DND-41 (cell line): Measurements from ENCODE around the gene NPNT.

Experiments used
- ATAC-seq: fragments of 200-7000 bp; cut with Tn5 transposase; 3 replicates; pipeline ENCODE4 v1.9.1; 2021; ENCODE audit warnings: low read depth; ENCODE audit not compliant: insufficient read depth
- DNase-seq: peaks from one replicate; pipeline ENCODE4 v3.0.0-alpha.2; 2020
- H2AFZ ChIP-seq: 2 replicates; pipeline ENCODE4 v1.6.0; 2012; ENCODE audit warnings: low read depth, low read length
- H3K27ac ChIP-seq: 2 replicates; pipeline ENCODE4 v1.5.1; 2012; ENCODE audit warnings: low read length, inconsistent platforms
- H3K27me3 ChIP-seq: fragments of 200-600 bp; sonication (generic); 2 replicates; pipeline ENCODE4 v1.6.0; 2012; ENCODE audit warnings: low read length, mild to moderate bottlenecking, inconsistent platforms; ENCODE audit not compliant: insufficient read depth, poor library complexity
- H3K36me3 ChIP-seq: 2 replicates; pipeline ENCODE4 v1.5.1; 2012; ENCODE audit warnings: low read length, inconsistent platforms; ENCODE audit not compliant: insufficient read depth
- H3K4me1 ChIP-seq: 2 replicates; pipeline ENCODE4 v1.5.1; 2012; ENCODE audit warnings: mild to moderate bottlenecking, low read length; ENCODE audit not compliant: insufficient read depth
- H3K4me2 ChIP-seq: 2 replicates; pipeline ENCODE4 v1.6.0; 2012; ENCODE audit warnings: mild to moderate bottlenecking, moderate library complexity, low read length, inconsistent platforms; ENCODE audit not compliant: insufficient read depth
- H3K4me3 ChIP-seq, 2 experiments: fragments of 200-600 bp in 1 of 2; shearing (Covaris generic) in 1 of 2; 2 replicates each; pipeline ENCODE4 v1.5.1; 2012 to 2016; ENCODE audit warnings: inconsistent platforms in 2 of 2, low read length in 2 of 2, mild to moderate bottlenecking in 2 of 2, low read depth in 1 of 2, moderate library complexity in 1 of 2
- H3K79me2 ChIP-seq: 2 replicates; pipeline ENCODE4 v1.6.0; 2012; ENCODE audit warnings: low read length, inconsistent platforms; ENCODE audit not compliant: insufficient read depth
- H3K9ac ChIP-seq: 2 replicates; pipeline ENCODE4 v1.6.0; 2012; ENCODE audit warnings: low read depth, mild to moderate bottlenecking, inconsistent platforms, low read length, moderate library complexity
- H3K9me3 ChIP-seq: 2 replicates; pipeline ENCODE4 v1.5.1; 2012; ENCODE audit warnings: low read length, moderate library complexity, mild to moderate bottlenecking, inconsistent platforms; ENCODE audit not compliant: insufficient read depth, severe bottlenecking
- H4K20me1 ChIP-seq: 2 replicates; pipeline ENCODE4 v1.6.0; 2012; ENCODE audit warnings: low read length; ENCODE audit not compliant: insufficient read depth
- EZH2 ChIP-seq: IDR thresholded peaks from 3 replicates; pipeline ENCODE4 v1.6.1; 2012; ENCODE audit warnings: borderline replicate concordance, low read depth, mild to moderate bottlenecking, moderate library complexity, low read length, inconsistent platforms; ENCODE audit not compliant: severe bottlenecking
- TF ChIP-seq, protein P1 (sequence below): IDR thresholded peaks from 2 replicates; pipeline ENCODE4 v1.5.1; 2012; ENCODE audit warnings: borderline replicate concordance, low read length, moderate library complexity, mild to moderate bottlenecking; ENCODE audit not compliant: poor library complexity, severe bottlenecking; ENCODE audit errors: extremely low read depth

Gene NPNT

DNA sequence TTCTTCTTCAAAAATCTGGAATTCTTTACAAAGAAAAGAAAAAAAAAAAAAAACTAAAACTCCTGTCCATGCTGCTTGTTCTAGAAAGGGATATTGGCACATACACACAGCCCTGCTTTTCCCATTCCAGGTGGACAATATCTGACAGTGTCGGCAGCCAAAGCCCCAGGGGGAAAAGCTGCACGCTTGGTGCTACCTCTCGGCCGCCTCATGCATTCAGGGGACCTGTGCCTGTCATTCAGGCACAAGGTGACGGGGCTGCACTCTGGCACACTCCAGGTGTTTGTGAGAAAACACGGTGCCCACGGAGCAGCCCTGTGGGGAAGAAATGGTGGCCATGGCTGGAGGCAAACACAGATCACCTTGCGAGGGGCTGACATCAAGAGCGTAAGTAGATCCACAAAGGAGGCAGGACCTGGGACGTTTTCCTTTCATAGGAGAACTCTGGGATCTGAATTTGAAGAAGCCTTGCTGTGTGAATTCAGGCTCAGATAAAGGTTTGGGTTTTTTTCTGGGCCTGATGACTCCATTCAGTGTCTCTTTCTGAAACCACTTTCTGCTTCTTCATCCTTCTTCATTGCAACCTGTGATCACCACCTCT is 71.9 kb downstream of the NPNT start:
- Histone ChIP-seq H3K9ac (no peak overlapping the region), H3K27ac (no peak overlapping the region)
- no peak for DNase-seq

DNA sequence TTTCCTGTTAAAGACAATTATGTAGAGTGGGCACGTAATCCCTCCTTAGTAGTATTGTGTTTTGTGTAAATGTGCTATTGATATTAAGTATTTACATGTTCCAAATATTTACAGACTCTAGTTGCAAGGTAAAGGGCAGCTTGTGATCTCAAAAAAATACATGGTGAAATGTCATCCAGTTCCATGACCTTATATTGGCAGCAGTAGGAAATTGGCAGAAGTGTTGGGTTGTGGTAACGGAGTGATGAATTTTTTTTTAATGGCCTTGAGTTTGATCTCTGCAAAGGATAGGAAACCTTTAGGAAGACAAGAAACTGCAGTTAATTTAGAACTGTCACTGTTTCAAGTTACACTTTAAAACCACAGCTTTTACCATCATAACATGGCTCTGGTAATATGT is 74.3 kb downstream of the NPNT start:
- Histone ChIP-seq H3K79me2 (no peaks in the 10 kb centered on the region), H4K20me1 (no peaks in the 10 kb centered on the region), H3K9me3 (no peaks in the 10 kb centered on the region), H3K27ac (no peak overlapping the region), H3K36me3 (no peaks in the 10 kb centered on the region), H2AFZ (no peak overlapping the region), H3K9ac (no peak overlapping the region), H3K4me1 (no peaks in the 10 kb centered on the region), H3K4me3 (no peak overlapping the region), H3K4me2 (no peak overlapping the region), H3K27me3 (no peaks in the 10 kb centered on the region)
- TF ChIP-seq, protein P1, sequence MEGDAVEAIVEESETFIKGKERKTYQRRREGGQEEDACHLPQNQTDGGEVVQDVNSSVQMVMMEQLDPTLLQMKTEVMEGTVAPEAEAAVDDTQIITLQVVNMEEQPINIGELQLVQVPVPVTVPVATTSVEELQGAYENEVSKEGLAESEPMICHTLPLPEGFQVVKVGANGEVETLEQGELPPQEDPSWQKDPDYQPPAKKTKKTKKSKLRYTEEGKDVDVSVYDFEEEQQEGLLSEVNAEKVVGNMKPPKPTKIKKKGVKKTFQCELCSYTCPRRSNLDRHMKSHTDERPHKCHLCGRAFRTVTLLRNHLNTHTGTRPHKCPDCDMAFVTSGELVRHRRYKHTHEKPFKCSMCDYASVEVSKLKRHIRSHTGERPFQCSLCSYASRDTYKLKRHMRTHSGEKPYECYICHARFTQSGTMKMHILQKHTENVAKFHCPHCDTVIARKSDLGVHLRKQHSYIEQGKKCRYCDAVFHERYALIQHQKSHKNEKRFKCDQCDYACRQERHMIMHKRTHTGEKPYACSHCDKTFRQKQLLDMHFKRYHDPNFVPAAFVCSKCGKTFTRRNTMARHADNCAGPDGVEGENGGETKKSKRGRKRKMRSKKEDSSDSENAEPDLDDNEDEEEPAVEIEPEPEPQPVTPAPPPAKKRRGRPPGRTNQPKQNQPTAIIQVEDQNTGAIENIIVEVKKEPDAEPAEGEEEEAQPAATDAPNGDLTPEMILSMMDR: no peak
- no peak for TF ChIP-seq EZH2
- ATAC-seq (no peak), DNase-seq (no peak)

More for the DNA sequence above, 71.9 kb downstream of the NPNT start:
- Histone ChIP-seq H3K9me3 (no peaks in the 10 kb centered on the region), H3K36me3 (no peaks in the 10 kb centered on the region), H3K4me3 (no peak overlapping the region), H3K4me2 (no peak overlapping the region), H3K79me2 (no peaks in the 10 kb centered on the region), H2AFZ (no peak overlapping the region), H3K4me1 (no peaks in the 10 kb centered on the region), H4K20me1 (no peaks in the 10 kb centered on the region), H3K27me3 (no peaks in the 10 kb centered on the region)
- TF ChIP-seq, protein P1: no peak
- no peak for TF ChIP-seq EZH2
- no peak for ATAC-seq

- no peak overlapping the region for H3K4me2 ChIP-seq
- no peak overlapping the region for H3K27ac ChIP-seq
- no peaks in the 10 kb centered on the region for H3K79me2 ChIP-seq
- H3K9me3 ChIP-seq: no peaks in the 10 kb centered on the region
- no peaks in the 10 kb centered on the region for H3K27me3 ChIP-seq
- DNase-seq (no peak), ATAC-seq (no peak)
- H2AFZ ChIP-seq: no peak overlapping the region
- no peak overlapping the region for H3K4me3 ChIP-seq
- H4K20me1 ChIP-seq: no peaks in the 10 kb centered on the region
- TF ChIP-seq, protein P1: no peak
- TF ChIP-seq EZH2: no peak
- H3K36me3 ChIP-seq: no peaks in the 10 kb centered on the region
- no peaks in the 10 kb centered on the region for H3K4me1 ChIP-seq
- H3K9ac ChIP-seq: no peak overlapping the region
Observed at GRCh38 chr4:105970371-105970770, 75.1 kb downstream of the NPNT start.
